Measurements from ENCODE around the gene MLPH.

Gene MLPH

GRCh38 chr2:237458519-237458918 lies 28.5 kb upstream of the MLPH start:
- no peak for DNase-seq

- no peak for DNase-seq
These were observed 27.8 kb upstream of the MLPH start for GRCh38 chr2:237459226-237459625.

GRCh38 chr2:237459741-237460174 lies 27.3 kb upstream of the MLPH start:
- peak in 3 of 4 experiments; percentile 41 to 59 (median 46) for DNase-seq

GRCh38 chr2:237464757-237465391 lies 22.2 kb upstream of the MLPH start:
- DNase-seq: no peak

GRCh38 chr2:237465515-237466148 lies 21.4 kb upstream of the MLPH start:
- DNase-seq: no peak

- DNase-seq: no peak
These were observed 20.8 kb upstream of the MLPH start for GRCh38 chr2:237466211-237466610.

GRCh38 chr2:237467447-237468179 lies 19.4 kb upstream of the MLPH start:
- no peak for DNase-seq

- DNase-seq: peak; percentile 75 to 86 (median 82)
These were observed 17.6 kb upstream of the MLPH start for GRCh38 chr2:237469410-237469809.

- DNase-seq: no peak
These were observed 17.2 kb upstream of the MLPH start for GRCh38 chr2:237469849-237470248.

- no peak for DNase-seq
These were observed 16.1 kb upstream of the MLPH start for GRCh38 chr2:237470914-237471313.

- DNase-seq: peak; percentile 56 to 75 (median 71)
These were observed 15.4 kb upstream of the MLPH start for GRCh38 chr2:237471438-237472186.

GRCh38 chr2:237472187-237472712 lies 14.8 kb upstream of the MLPH start:
- no peak for DNase-seq

- DNase-seq: no peak
These were observed 13.9 kb upstream of the MLPH start for GRCh38 chr2:237472909-237473877.

- peak; percentile 93 to 97 (median 94) for DNase-seq
These were observed 13.1 kb upstream of the MLPH start for GRCh38 chr2:237473878-237474441.

- DNase-seq: peak in 1 of 4 experiments; percentile 40
These were observed 12.6 kb upstream of the MLPH start for GRCh38 chr2:237474442-237474911.

GRCh38 chr2:237474931-237475703 lies 11.9 kb upstream of the MLPH start:
- DNase-seq: peak; percentile 85 to 94 (median 90)

- DNase-seq: peak; percentile 67 to 80 (median 74)
These were observed 11.3 kb upstream of the MLPH start for GRCh38 chr2:237475704-237476141.

- DNase-seq: no peak
These were observed 9.0 kb upstream of the MLPH start for GRCh38 chr2:237478095-237478494.

- no peak for DNase-seq
These were observed 8.1 kb upstream of the MLPH start for GRCh38 chr2:237478979-237479378.

GRCh38 chr2:237479747-237480146 lies 7.3 kb upstream of the MLPH start:
- no peak for DNase-seq
